MCF 10A (cell line): Measurements from ENCODE around the gene BMAL1. TPM values are rescaled to one million over a fixed set of nuclear protein-coding genes. Genes with fewer than 3 reads are reported as not detected.
A peak's percentile ranks its signal among the peaks of the same experiment; 100 is the strongest.

Source experiments
- BruUV-seq: library from RNA; stranded (reverse); fragments of 400-500 nt; replicated peaks from 2 replicates; lab custom pipeline; 2021; lab: Mats Ljungman, UMichigan
- CTCF ChIA-PET: fragments of 300-600 bp; sonication (Branson Sonifier 250); formaldehyde crosslinking; extraction: SDS; loops from one replicate; lab custom pipeline; 2021; ENCODE audit warnings: antibody characterized with exemption, inconsistent platforms; lab: Yijun Ruan, JAX
- POLR2A ChIA-PET: fragments of 300-600, 350-650 bp; sonication (Branson Sonifier 250); formaldehyde crosslinking; extraction: SDS; loops from one replicate; lab custom pipeline; 2020; ENCODE audit warnings: antibody characterized with exemption, inconsistent platforms; lab: Yijun Ruan, JAX
- DNase-seq: peaks from one replicate; pipeline ENCODE4 v3.0.0-alpha.2; 2018; ENCODE audit not compliant: unreplicated experiment
- H3K27ac Mint-ChIP-seq: one replicate; pipeline ENCODE4 v1.8.0; 2022; ENCODE audit warnings: mild to moderate bottlenecking, low read depth, mixed read lengths; ENCODE audit not compliant: unreplicated experiment
- H3K27me3 Mint-ChIP-seq: one replicate; pipeline ENCODE4 v1.8.0; 2022; ENCODE audit warnings: mixed read lengths; ENCODE audit not compliant: insufficient read depth, unreplicated experiment
- H3K36me3 Mint-ChIP-seq: one replicate; pipeline ENCODE4 v1.8.0; 2022; ENCODE audit warnings: mild to moderate bottlenecking, moderate library complexity, mixed read lengths; ENCODE audit not compliant: insufficient read depth, unreplicated experiment
- H3K4me1 Mint-ChIP-seq: one replicate; pipeline ENCODE4 v1.8.0; 2022; ENCODE audit warnings: mixed read lengths; ENCODE audit not compliant: insufficient read depth, unreplicated experiment
- H3K4me3 Mint-ChIP-seq: one replicate; pipeline ENCODE4 v1.8.0; 2022; ENCODE audit warnings: mild to moderate bottlenecking, moderate library complexity, mixed read lengths; ENCODE audit not compliant: unreplicated experiment
- H3K9me3 Mint-ChIP-seq: one replicate; pipeline ENCODE4 v1.8.0; 2022; ENCODE audit warnings: mixed read lengths; ENCODE audit not compliant: unreplicated experiment
- intact Hi-C: fragments of 100-400 bp; cut with micrococcal nuclease; formaldehyde crosslinking; loops from 2 replicates; pipeline ENCODE4 v1.14.1; 2022
- total RNA-seq: library from RNA; stranded (reverse); gene quantifications from 2 replicates; pipeline ENCODE4 v1.2.3, GENCODE V29; 2022
- TF ChIP-seq, protein P1 (sequence below): fragments of 200-600 bp; IDR thresholded peaks from one replicate; pipeline ENCODE4 v1.8.0; 2022; ENCODE audit warnings: antibody characterized with exemption, mild to moderate bottlenecking; ENCODE audit not compliant: unreplicated experiment

BMAL1 gene
- total RNA-seq, 1 experiment from 2014 or later: 88.4 TPM

DNA sequence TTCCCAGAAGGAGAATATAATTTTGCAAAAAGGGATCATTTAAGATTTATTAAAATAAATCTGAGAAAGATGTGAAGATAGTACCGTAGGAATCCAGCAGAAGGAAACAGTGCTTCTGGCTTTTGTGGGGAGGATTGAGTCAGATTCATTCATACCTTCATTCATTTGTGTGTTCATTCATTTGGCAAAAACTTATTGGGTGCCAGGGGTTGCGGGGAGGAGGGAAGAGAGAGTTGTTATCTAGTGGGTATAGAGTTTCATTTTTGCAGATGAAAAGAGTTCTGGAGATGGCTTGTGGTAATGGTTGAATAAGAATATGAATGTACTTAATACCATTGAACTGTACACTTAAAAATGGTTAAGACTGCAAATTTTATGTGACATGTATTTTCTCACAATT lies 31.1 kb downstream of the BMAL1 start:
- H3K4me1 Mint-ChIP-seq: peaks cover 36% of the 10 kb centered on the region
- no peak for DNase-seq
- ChIA-PET CTCF (interaction anchor here (0.6 kb wide), 1 partner anchor 22 kb away, joined by 3 read pairs; no protein-coding TSS in a partner anchor), POLR2A (interaction anchor here (0.7 to 1.4 kb wide), 4 partner anchors 27 to 48 kb away, joined by 3 to 4 read pairs (median 3); no protein-coding TSS in a partner anchor)
- no peak overlapping the region for H3K27ac Mint-ChIP-seq
- no peaks in the 10 kb centered on the region for H3K27me3 Mint-ChIP-seq
- intact Hi-C loops: no loop called here
- TF ChIP-seq, protein P1, sequence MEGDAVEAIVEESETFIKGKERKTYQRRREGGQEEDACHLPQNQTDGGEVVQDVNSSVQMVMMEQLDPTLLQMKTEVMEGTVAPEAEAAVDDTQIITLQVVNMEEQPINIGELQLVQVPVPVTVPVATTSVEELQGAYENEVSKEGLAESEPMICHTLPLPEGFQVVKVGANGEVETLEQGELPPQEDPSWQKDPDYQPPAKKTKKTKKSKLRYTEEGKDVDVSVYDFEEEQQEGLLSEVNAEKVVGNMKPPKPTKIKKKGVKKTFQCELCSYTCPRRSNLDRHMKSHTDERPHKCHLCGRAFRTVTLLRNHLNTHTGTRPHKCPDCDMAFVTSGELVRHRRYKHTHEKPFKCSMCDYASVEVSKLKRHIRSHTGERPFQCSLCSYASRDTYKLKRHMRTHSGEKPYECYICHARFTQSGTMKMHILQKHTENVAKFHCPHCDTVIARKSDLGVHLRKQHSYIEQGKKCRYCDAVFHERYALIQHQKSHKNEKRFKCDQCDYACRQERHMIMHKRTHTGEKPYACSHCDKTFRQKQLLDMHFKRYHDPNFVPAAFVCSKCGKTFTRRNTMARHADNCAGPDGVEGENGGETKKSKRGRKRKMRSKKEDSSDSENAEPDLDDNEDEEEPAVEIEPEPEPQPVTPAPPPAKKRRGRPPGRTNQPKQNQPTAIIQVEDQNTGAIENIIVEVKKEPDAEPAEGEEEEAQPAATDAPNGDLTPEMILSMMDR: no peak
- peaks cover 22% of the 10 kb centered on the region for H3K36me3 Mint-ChIP-seq
- H3K4me3 Mint-ChIP-seq: no peak overlapping the region
- no TSS peak for BruUV-seq
- H3K9me3 Mint-ChIP-seq: no peaks in the 10 kb centered on the region

DNA sequence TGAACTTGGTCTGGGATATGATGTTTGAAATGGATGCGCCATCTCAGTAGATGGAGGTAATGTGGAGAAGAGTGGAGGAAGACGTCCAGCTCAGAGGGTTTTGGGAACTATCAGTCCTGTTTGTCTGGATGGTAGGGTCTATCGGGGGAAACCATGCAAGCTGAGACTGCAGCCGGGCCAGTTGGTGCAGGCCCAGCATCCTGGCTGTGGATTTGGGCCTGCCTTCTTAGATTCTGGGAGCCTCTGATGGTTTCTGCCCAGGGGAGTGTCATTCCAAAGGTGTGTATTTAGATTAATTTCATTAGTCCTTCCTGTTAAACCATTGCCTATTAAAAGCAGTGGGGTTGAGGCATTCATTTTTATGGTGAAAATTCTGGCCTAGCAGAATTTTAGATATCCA lies 31.6 kb downstream of the BMAL1 start:
- ChIA-PET POLR2A (no interaction called here), CTCF (no interaction called here)
- no peak overlapping the region for H3K4me3 Mint-ChIP-seq
- no TSS peak for BruUV-seq
- H3K27me3 Mint-ChIP-seq: no peaks in the 10 kb centered on the region
- H3K27ac Mint-ChIP-seq: no peak overlapping the region
- TF ChIP-seq, protein P1: no peak
- intact Hi-C loops: no loop called here
- no peak for DNase-seq
- H3K36me3 Mint-ChIP-seq: peaks cover 22% of the 10 kb centered on the region
- H3K9me3 Mint-ChIP-seq: no peaks in the 10 kb centered on the region
- peaks cover 36% of the 10 kb centered on the region for H3K4me1 Mint-ChIP-seq

DNA sequence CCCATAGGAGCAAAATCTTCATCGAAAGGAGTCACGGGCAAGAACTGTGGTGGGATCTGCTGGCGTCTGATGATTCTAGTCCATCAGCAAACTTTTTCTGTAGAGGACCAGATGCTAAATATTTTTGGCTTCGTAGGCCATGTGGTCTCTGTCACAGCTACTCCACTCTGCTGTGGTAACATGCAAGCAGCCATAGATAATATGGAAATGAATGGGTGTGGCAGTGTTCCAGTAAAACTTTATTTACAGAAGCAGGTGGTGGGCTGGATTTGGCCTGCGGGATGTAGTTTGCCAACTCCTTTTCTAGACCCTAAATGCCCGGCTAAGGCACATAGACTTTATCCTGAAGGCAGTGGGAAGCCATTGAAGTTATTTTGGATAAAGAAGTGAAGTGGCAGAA lies 32.9 kb downstream of the BMAL1 start:
- TSS peak; percentile 15 for BruUV-seq
- Mint-ChIP-seq H3K4me1 (peaks cover 46% of the 10 kb centered on the region), H3K9me3 (no peaks in the 10 kb centered on the region), H3K27ac (peak overlapping the region; percentile 46), H3K4me3 (no peak overlapping the region), H3K27me3 (no peaks in the 10 kb centered on the region), H3K36me3 (peaks cover 27% of the 10 kb centered on the region)
- DNase-seq: no peak
- TF ChIP-seq, protein P1: no peak
- ChIA-PET CTCF (interaction anchor here (0.5 to 0.7 kb wide), 4 partner anchors 31 to 108 kb away, joined by 3 to 4 read pairs (median 3); no protein-coding TSS in a partner anchor), POLR2A (interaction anchor here (1.3 kb wide), 1 partner anchor 48 kb away, joined by 4 read pairs; no protein-coding TSS in a partner anchor)
- intact Hi-C loops: no loop called here

DNA sequence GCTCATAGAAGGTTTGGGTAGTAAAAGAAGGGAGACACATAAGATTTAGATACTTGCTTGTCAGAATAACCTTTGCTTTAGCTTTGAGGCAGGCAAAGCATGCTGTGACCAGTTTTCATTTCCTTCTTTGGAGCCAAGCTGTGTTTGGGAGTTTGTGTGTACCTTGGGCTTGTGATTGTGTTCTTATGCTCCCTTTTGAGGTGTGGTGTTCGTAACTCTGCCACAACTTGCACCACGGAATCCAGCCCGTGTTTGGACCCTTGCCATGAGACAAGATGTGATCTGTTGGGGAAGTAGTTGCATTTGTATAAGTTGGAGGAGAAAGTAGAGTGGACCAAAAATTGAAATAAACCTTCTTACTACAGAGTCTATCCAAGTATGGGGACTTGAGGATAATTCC lies 34.0 kb downstream of the BMAL1 start:
- CTCF ChIA-PET: interaction anchor here (0.5 kb wide), 1 partner anchor 45 kb away, joined by 3 read pairs; no protein-coding TSS in a partner anchor
- peak; percentile 50 for DNase-seq
- intact Hi-C loops: no loop called here
- Mint-ChIP-seq H3K27me3 (no peaks in the 10 kb centered on the region), H3K27ac (peak overlapping the region; percentile 46), H3K9me3 (no peaks in the 10 kb centered on the region), H3K4me1 (peaks cover 58% of the 10 kb centered on the region), H3K4me3 (no peak overlapping the region), H3K36me3 (peaks cover 27% of the 10 kb centered on the region)
- POLR2A ChIA-PET: interaction anchor here (1.1 to 1.3 kb wide), 3 partner anchors 50 to 150 kb away, joined by 3 to 5 read pairs (median 4); no protein-coding TSS in a partner anchor
- TF ChIP-seq, protein P1: no peak
- no TSS peak for BruUV-seq
